Neural cell (in vitro differentiated cells): ENCODE data around the gene XIAP. TPM values are rescaled to one million over a fixed set of nuclear protein-coding genes. Genes with fewer than 3 reads are reported as not detected.
"Not testable (repeated sequence)": the region's sequence is repeated elsewhere in the genome, so short reads cannot be mapped to it uniquely, and the experiment has no call there.

Experiments used
- H2AFZ ChIP-seq: fragments of 200-600, 300-800 bp; sonication (generic), shearing (Covaris generic); 2 replicates; pipeline ENCODE4 v1.6.0; 2014; ENCODE audit warnings: low read depth, mild to moderate bottlenecking, antibody characterized with exemption, low read length, moderate library complexity
- H3F3A ChIP-seq: fragments of 200-600 bp; shearing (Covaris generic); 2 replicates; pipeline ENCODE4 v1.6.1; 2016; ENCODE audit warnings: mild to moderate bottlenecking, moderate library complexity, mixed read lengths, antibody characterized with exemption, low read length; ENCODE audit not compliant: insufficient read depth, poor library complexity, severe bottlenecking
- H3K27ac ChIP-seq: fragments of 200-600, 300-800 bp; sonication (generic), shearing (Covaris generic); 2 replicates; pipeline ENCODE4 v1.5.1; 2014; ENCODE audit warnings: mild to moderate bottlenecking, low read length, moderate library complexity
- H3K27me3 ChIP-seq: fragments of 300-800, 200-600 bp; sonication (generic), shearing (Covaris generic); 2 replicates; pipeline ENCODE4 v1.6.0; 2014; ENCODE audit warnings: mild to moderate bottlenecking, low read depth, low read length, moderate library complexity; ENCODE audit not compliant: insufficient read depth
- H3K36me3 ChIP-seq: fragments of 300-800, 200-600 bp; sonication (generic), shearing (Covaris generic); 2 replicates; pipeline ENCODE4 v1.5.1; 2014; ENCODE audit warnings: mild to moderate bottlenecking, antibody characterized with exemption, low read length, moderate library complexity; ENCODE audit not compliant: insufficient read depth
- H3K4me2 ChIP-seq: fragments of 300-800, 200-600 bp; sonication (generic), shearing (Covaris generic); 2 replicates; pipeline ENCODE4 v1.6.0; 2014; ENCODE audit warnings: mild to moderate bottlenecking, low read length
- H3K4me3 ChIP-seq: fragments of 300-800, 200-600 bp; sonication (generic), shearing (Covaris generic); 2 replicates; pipeline ENCODE4 v1.5.1; 2014; ENCODE audit warnings: mild to moderate bottlenecking, low read length, moderate library complexity
- H3K79me2 ChIP-seq: fragments of 200-600 bp; shearing (Covaris generic); replicated peaks from 2 replicates; pipeline ENCODE4 v1.6.0; 2014; ENCODE audit warnings: mild to moderate bottlenecking, low read length, moderate library complexity; ENCODE audit not compliant: insufficient read depth
- H3K9ac ChIP-seq: fragments of 300-800, 200-600 bp; sonication (generic), shearing (Covaris generic); 2 replicates; pipeline ENCODE4 v1.6.1; 2016; ENCODE audit warnings: mild to moderate bottlenecking, low read length, mixed read lengths
- H3K9me2 ChIP-seq: fragments of 200-600 bp; shearing (Covaris generic); 2 replicates; pipeline ENCODE4 v1.6.1; 2016; ENCODE audit warnings: mild to moderate bottlenecking, low read length, mixed read lengths; ENCODE audit not compliant: insufficient read depth
- H3K9me3 ChIP-seq: fragments of 200-600, 300-800 bp; sonication (generic), shearing (Covaris generic); 2 replicates; pipeline ENCODE4 v1.6.1; 2016; ENCODE audit warnings: mild to moderate bottlenecking, mixed run types, low read length, moderate library complexity, mixed read lengths
- H4K20me1 ChIP-seq: fragments of 200-600 bp; shearing (Covaris generic); 2 replicates; pipeline ENCODE4 v1.6.1; 2016; ENCODE audit warnings: mild to moderate bottlenecking, mixed run types; ENCODE audit not compliant: insufficient read depth
- CTCF ChIP-seq: fragments of 450-650 bp; IDR thresholded peaks from 2 replicates; pipeline ENCODE4 v1.5.1; 2014; ENCODE audit warnings: antibody characterized with exemption, mild to moderate bottlenecking, moderate library complexity; ENCODE audit not compliant: poor library complexity, severe bottlenecking
- EP300 ChIP-seq: fragments of 450-650 bp; conservative IDR thresholded peaks from 2 replicates; pipeline ENCODE4 v1.6.1; 2014; ENCODE audit warnings: antibody characterized with exemption, mild to moderate bottlenecking, moderate library complexity; ENCODE audit not compliant: poor library complexity, severe bottlenecking
- EZH2 ChIP-seq: fragments of 200-600, 300-800 bp; shearing (Covaris generic), sonication (generic); IDR thresholded peaks from 2 replicates; pipeline ENCODE4 v1.6.1; 2014; ENCODE audit warnings: antibody characterized with exemption, low read length, borderline replicate concordance, mild to moderate bottlenecking; ENCODE audit not compliant: insufficient read depth, poor library complexity, severe bottlenecking
- MXI1 ChIP-seq: fragments of 450-650 bp; conservative IDR thresholded peaks from 2 replicates; pipeline ENCODE4 v1.6.1; 2014; ENCODE audit warnings: antibody characterized with exemption, mild to moderate bottlenecking; ENCODE audit not compliant: poor library complexity, severe bottlenecking
- POLR2AphosphoS5 ChIP-seq: IDR thresholded peaks from 2 replicates; pipeline ENCODE4 v1.6.1; 2012
- RAD21 ChIP-seq: fragments of 450-650 bp; conservative IDR thresholded peaks from 2 replicates; pipeline ENCODE4 v1.6.1; 2014; ENCODE audit warnings: antibody characterized with exemption, mild to moderate bottlenecking, moderate library complexity
- REST ChIP-seq: IDR thresholded peaks from 2 replicates; pipeline ENCODE4 v1.6.1; 2012; ENCODE audit warnings: borderline replicate concordance
- SMC3 ChIP-seq: fragments of 450-650 bp; conservative IDR thresholded peaks from 2 replicates; pipeline ENCODE4 v1.6.1; 2014; ENCODE audit warnings: antibody characterized with exemption, mild to moderate bottlenecking, moderate library complexity; ENCODE audit not compliant: poor library complexity
- TAF1 ChIP-seq: IDR thresholded peaks from 2 replicates; pipeline ENCODE4 v1.6.1; 2012; ENCODE audit warnings: low read depth
- polyA minus RNA-seq: library from RNA; depleted of rRNA, polyadenylated mRNA; stranded (reverse); fragments of >200 nt; gene quantifications from 2 replicates; pipeline ENCODE4 v1.2.3, GENCODE V29; 2014
- polyA plus RNA-seq: library from polyadenylated mRNA; depleted of rRNA; stranded (reverse); fragments of >200 nt; gene quantifications from 2 replicates; pipeline ENCODE4 v1.2.3, GENCODE V29; 2014

Gene XIAP
- polyA plus RNA-seq (26.6 and 38.1 TPM in 2 replicates), polyA minus RNA-seq (68.2 and 97.6 TPM in 2 replicates)

- peak within 1 kb of the TSS; percentile 77 for H3K9ac ChIP-seq
- peak within 1 kb of the TSS; percentile 85 for H2AFZ ChIP-seq
- H3K79me2 ChIP-seq: peaks cover 9% of the 10 kb centered on the region
- peak within 1 kb of the TSS; percentile 83 for H3K27ac ChIP-seq
- TF ChIP-seq CTCF: no peak
- TF ChIP-seq EZH2: no peak
- no peak for TF ChIP-seq EP300
- peak; percentile 36 for TF ChIP-seq MXI1
- peak; percentile 30 for TF ChIP-seq TAF1
- peak; percentile 15 for TF ChIP-seq POLR2AphosphoS5
- H3K27me3 ChIP-seq: no peaks in the 10 kb centered on the region
- peak within 1 kb of the TSS; percentile 82 for H3K4me3 ChIP-seq
- H4K20me1 ChIP-seq: no peaks in the 10 kb centered on the region
- peak within 1 kb of the TSS; percentile 51 for H3K4me2 ChIP-seq
- no peaks in the 10 kb centered on the region for H3K9me3 ChIP-seq
- H3K9me2 ChIP-seq: no peaks in the 10 kb centered on the region
- no peaks in the 10 kb centered on the region for H3F3A ChIP-seq
- H3K36me3 ChIP-seq: no peaks in the 10 kb centered on the region
These were observed at the start of gene XIAP for GRCh38 chrX:123859846-123860838. TSS of gene XIAP (plus strand) at chrX:123860053. CDS start at chrX:123885663, 25,610 bp downstream.

GRCh38 chrX:123814343-123814742 is 45.5 kb upstream of the XIAP start:
- Histone ChIP-seq H3K79me2 (no peaks in the 10 kb centered on the region), H3K9me2 (no peaks in the 10 kb centered on the region), H3K4me3 (no peak overlapping the region), H4K20me1 (no peaks in the 10 kb centered on the region), H3K27me3 (no peaks in the 10 kb centered on the region), H2AFZ (no peak overlapping the region), H3K36me3 (no peaks in the 10 kb centered on the region), H3K4me2 (no peak overlapping the region), H3K9me3 (no peaks in the 10 kb centered on the region), H3K27ac (no peak overlapping the region), H3K9ac (no peak overlapping the region), H3F3A (no peaks in the 10 kb centered on the region)
- TF ChIP-seq SMC3 (no peak), RAD21 (no peak), TAF1 (no peak), CTCF (no peak), EP300 (no peak), REST (no peak), POLR2AphosphoS5 (no peak), EZH2 (no peak)

- not testable (repeated sequence) for H3K27me3 ChIP-seq, H3K79me2 ChIP-seq, H3K4me3 ChIP-seq, H3K36me3 ChIP-seq, H3K9me2 ChIP-seq, H3F3A ChIP-seq, H3K9me3 ChIP-seq, H3K9ac ChIP-seq, H4K20me1 ChIP-seq, H3K27ac ChIP-seq, H2AFZ ChIP-seq, H3K4me2 ChIP-seq
These were observed 44.9 kb upstream of the XIAP start for GRCh38 chrX:123814934-123815394.
